Psoas muscle (tissue), 8 donors: ENCODE measurements around the gene TLN1. TPM values are rescaled to one million over a fixed set of nuclear protein-coding genes. Genes with fewer than 3 reads are reported as not detected.

Experiments used
- ATAC-seq, 4 donors: fragments of 200-7000 bp; cut with Tn5 transposase; one replicate each; pipeline ENCODE4 v1.9.1; 2020; ENCODE audit warnings: moderate library complexity in 3 of 4, mild to moderate bottlenecking in 2 of 4
- DNase-seq, 2 donors: peaks; one replicate each; pipeline ENCODE4 v3.0.0-alpha.2; 2020
- H3K27ac ChIP-seq: fragments of 200-600 bp; one replicate; pipeline ENCODE4 v1.8.0; 2022
- H3K27me3 ChIP-seq, 3 donors: fragments of 200-600 bp in 1 of 3; one replicate each; pipeline versions ENCODE4 v1.6.1 to v1.8.0; 2013 to 2022; ENCODE audit warnings: low read length in 2 of 3, mild to moderate bottlenecking in 2 of 3, moderate library complexity in 1 of 3; ENCODE audit not compliant: insufficient read depth in 3 of 3
- H3K36me3 ChIP-seq, 2 donors: fragments of 200-600 bp in 1 of 2; one replicate each; pipeline versions ENCODE4 v1.6.1 to v1.8.0; 2013 to 2022; ENCODE audit warnings: low read depth in 1 of 2, mild to moderate bottlenecking in 1 of 2, moderate library complexity in 1 of 2; ENCODE audit not compliant: insufficient read depth in 1 of 2
- H3K4me1 ChIP-seq: fragments of 200-600 bp; one replicate; pipeline ENCODE4 v1.8.0; 2022
- H3K4me3 ChIP-seq: fragments of 200-600 bp; one replicate; pipeline ENCODE4 v1.8.0; 2022; ENCODE audit warnings: mild to moderate bottlenecking
- H3K9me3 ChIP-seq: fragments of 200-600 bp; one replicate; pipeline ENCODE4 v1.8.0; 2022
- WGBS, 3 donors: extraction: QIAGEN DNeasy Blood & Tissue Kit; methylation state at CpG; one replicate each; pipeline versions ENCODE4 v1.1.6 to v1.1.7; 2013; 5-methylcytosine and 5-hydroxymethylcytosine counted together
- intact Hi-C, 2 donors: fragments of 100-400 bp; cut with DNase I; formaldehyde crosslinking; loops; one replicate each; pipeline versions ENCODE4 v1.11.0 to v1.14.2; 2022
- polyA plus RNA-seq, 3 donors: library from polyadenylated mRNA; stranded (reverse); fragments of 200-250 nt; gene quantifications; one replicate each; pipeline ENCODE4 v1.2.3, GENCODE V29; 2013
- total RNA-seq, 4 donors: library from RNA; stranded (reverse); fragmentation: NEBNext Ultra II Directional in 2 of 4; extraction: Animal tissue kit (Norgen Biotek cat#: 25700) in 2 of 4; gene quantifications; one replicate each; pipeline versions ENCODE4 v1.2.1 to v1.2.4, GENCODE V29; 2021 to 2023
- TF ChIP-seq, protein P1 (sequence below): fragments of 200-600 bp; IDR thresholded peaks from one replicate; pipeline ENCODE4 v1.8.0; 2022; ENCODE audit warnings: antibody characterized with exemption
- donor health status: healthy with polysubstance abuse.
- donor health status: DM: no; HTN: no; CAD: no; lungs with moderate emphysema.
- donor health status: Bipolar disorder and iron deficiency.
- donor health status: healthy.
- donor health status: DM: yes; HTN: yes; CAD: no.
- donor health status: DM: no; HTN: no; CAD: no.
- donor health status: DM: no; HTN: no; CAD: no.
- donor health status: DM: yes; HTN: yes; CAD: no.

TLN1 gene
- total and polyA plus RNA-seq, 7 donors = 88.2 to 320 (median 150) TPM

DNA sequence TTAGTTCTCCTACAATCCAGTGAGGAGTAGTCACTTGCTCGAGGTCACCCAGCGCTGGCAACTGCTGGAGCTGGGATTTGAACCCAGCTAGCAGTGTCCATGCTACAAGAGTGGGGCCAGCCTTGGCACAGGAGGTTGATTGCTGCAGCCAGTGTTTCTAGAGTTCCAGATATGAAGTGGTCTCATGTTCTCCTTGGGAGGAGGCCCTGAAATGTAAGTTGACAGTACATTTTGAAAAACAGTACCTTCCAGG is 73.1 kb downstream of the TLN1 start:
- Histone ChIP-seq H3K36me3 (peaks cover 0 to 18% of the 10 kb centered on the region in 2 donors), H3K9me3 (no peaks in the 10 kb centered on the region), H3K27me3 (no peaks in the 10 kb centered on the region), H3K27ac (peak overlapping the region; percentile 100), H3K4me3 (peak overlapping the region; percentile 89), H3K4me1 (peaks cover 26% of the 10 kb centered on the region)
- DNase-seq (peak; percentile 59 to 76), ATAC-seq (peak; percentile 20 to 44 (median 32))
- 0 to 5% (median 1%) methylated on average over 2 of the region's 2 CpGs for WGBS, 3 donors
- intact Hi-C loops = loop anchor here (2.0 kb wide), 1 partner anchor 72 kb away; no protein-coding TSS in a partner anchor
- TF ChIP-seq, protein P1, sequence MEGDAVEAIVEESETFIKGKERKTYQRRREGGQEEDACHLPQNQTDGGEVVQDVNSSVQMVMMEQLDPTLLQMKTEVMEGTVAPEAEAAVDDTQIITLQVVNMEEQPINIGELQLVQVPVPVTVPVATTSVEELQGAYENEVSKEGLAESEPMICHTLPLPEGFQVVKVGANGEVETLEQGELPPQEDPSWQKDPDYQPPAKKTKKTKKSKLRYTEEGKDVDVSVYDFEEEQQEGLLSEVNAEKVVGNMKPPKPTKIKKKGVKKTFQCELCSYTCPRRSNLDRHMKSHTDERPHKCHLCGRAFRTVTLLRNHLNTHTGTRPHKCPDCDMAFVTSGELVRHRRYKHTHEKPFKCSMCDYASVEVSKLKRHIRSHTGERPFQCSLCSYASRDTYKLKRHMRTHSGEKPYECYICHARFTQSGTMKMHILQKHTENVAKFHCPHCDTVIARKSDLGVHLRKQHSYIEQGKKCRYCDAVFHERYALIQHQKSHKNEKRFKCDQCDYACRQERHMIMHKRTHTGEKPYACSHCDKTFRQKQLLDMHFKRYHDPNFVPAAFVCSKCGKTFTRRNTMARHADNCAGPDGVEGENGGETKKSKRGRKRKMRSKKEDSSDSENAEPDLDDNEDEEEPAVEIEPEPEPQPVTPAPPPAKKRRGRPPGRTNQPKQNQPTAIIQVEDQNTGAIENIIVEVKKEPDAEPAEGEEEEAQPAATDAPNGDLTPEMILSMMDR = no peak

DNA sequence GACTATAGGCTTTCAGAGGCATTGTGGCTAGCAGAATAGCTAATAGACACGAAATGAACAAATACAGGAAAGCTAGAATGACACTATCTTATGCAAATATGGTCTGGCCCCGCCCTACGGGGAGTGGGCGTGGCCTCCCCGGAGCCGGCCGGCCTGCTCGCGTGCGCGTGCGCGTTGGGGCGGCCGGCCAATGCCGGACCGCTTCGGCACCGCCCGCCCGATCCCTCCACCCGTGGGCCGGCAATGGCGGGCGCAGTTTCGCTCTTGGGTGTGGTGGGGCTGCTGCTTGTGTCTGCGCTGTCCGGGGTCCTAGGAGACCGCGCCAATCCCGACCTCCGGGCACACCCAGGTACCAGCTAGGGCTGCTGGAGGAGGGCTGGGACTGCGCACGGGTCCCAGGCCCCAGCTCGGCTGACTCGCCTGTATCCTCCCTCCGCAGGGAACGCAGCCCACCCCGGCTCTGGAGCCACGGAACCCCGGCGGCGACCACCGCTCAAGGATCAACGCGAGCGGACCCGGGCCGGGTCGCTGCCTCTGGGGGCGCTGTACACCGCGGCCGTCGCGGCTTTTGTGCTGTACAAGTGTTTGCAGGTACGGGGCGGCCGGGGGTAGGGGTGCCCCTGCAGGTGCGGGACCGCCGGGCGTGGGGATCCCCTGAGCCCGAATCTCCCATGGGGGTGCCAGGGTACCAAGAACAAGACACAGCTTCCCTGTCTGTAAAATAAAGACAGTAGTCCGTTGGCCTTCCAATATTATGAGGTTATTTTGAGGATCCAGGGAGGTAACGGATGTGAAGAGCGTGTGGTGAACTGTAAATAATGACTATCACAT is 73.6 kb downstream of the TLN1 start, which contains the start of gene CCDC107:
Gene CCDC107, plus strand, starts transcription at position 156 of the 831 bp plus-strand sequence. Its CDS starts 88 bp downstream, at position 244.
- H3K4me3 ChIP-seq = peak within 1 kb of the TSS; percentile 89
- H3K36me3 ChIP-seq = peaks cover 0 to 18% of the 10 kb centered on the region in 2 donors
- TF ChIP-seq, protein P1 = peak; percentile 68
- intact Hi-C loops = loop anchor here (2.0 kb wide), 1 partner anchor 72 kb away; no protein-coding TSS in a partner anchor
- peaks cover 26% of the 10 kb centered on the region for H3K4me1 ChIP-seq
- DNase-seq = peak; percentile 87 to 93
- peak within 1 kb of the TSS; percentile 100 for H3K27ac ChIP-seq
- no peaks in the 10 kb centered on the region for H3K9me3 ChIP-seq
- ATAC-seq = peak; percentile 79 to 83 (median 81)
- WGBS, 3 donors = 0 to 1% (median 1%) methylated on average over 63 to 67 of the region's 67 CpGs
- H3K27me3 ChIP-seq = no peaks in the 10 kb centered on the region

DNA sequence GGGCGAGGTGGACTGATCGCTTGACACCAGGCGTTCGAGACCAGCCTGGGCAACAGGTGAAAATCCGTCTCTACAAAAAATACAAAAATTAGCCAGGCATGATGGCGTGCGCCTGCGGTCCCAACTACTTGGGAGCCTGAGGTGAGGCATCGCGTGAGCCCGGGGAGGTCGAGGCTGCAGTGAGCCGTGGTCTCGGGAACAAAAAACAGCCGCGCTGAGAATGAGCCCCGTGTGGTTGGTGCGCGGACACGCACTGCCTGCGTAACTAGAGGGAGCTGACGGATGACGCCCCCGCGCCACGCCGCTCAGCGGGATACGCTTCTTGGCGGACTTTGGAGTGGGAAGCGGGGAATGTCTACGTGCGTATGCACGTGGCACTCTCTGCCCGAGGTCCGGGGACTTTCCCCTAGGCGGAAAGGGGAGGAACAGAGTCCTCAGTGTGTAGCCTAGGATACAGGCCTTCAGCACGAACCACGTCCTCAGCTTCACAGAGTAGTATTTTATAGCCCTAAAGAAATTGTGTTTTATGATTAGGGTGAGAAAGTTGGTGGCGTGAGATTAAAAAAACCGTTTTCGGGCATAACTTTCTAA is 74.4 kb downstream of the TLN1 start, which contains the start of gene RMRP:
Gene RMRP, minus strand, starts transcription at position 474 of the 591 bp plus-strand sequence.
- H3K9me3 ChIP-seq = no peaks in the 10 kb centered on the region
- ATAC-seq (peak; percentile 88 to 93 (median 90)), DNase-seq (peak; percentile 98 to 99)
- H3K36me3 ChIP-seq = peaks cover 0 to 18% of the 10 kb centered on the region in 2 donors
- peaks cover 26% of the 10 kb centered on the region for H3K4me1 ChIP-seq
- H3K27me3 ChIP-seq = no peaks in the 10 kb centered on the region
- H3K4me3 ChIP-seq = peak within 1 kb of the TSS; percentile 89
- peak within 1 kb of the TSS; percentile 100 for H3K27ac ChIP-seq
- 0 to 1% (median 0%) methylated on average over 42 of the region's 42 CpGs for WGBS, 3 donors
- TF ChIP-seq, protein P1 = peak; percentile 33
- intact Hi-C loops = loop anchor here (2.0 kb wide), 2 partner anchors 49 to 73 kb away; no protein-coding TSS in a partner anchor

DNA sequence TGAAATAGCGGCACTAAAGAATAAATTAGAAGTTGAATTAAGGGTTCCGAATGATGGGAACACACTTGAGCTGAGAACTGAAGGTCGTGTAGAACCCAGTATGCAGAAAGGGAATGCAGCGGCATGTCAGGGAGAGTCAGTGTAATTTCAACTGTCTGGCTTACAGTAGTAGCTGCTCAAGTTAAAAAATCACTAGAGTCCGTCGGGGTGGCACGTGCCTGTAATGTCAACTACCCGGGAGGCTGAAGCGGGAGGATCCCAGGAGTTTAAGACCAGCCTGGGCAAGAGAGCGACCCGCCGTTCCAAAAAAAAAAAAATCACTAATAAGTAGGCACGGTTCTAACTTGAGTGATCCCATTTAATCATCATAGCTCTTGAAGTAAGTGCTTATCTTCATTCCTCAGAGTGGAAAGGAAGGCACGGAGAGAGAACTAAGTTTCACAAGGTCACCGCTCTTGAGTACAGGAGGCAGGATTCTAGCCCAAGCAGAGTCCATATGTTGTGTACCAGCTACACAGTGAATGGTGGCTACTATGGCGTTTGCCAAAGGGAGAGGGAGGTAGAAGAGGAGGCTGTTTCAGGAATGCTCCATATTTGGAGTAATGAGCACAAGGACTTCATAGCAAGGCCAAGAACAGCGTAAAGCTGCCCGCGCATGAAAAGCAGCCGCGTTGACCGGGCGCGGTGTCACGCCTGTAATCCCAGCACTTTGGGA is 75.0 kb downstream of the TLN1 start:
- TF ChIP-seq, protein P1 = no peak
- Histone ChIP-seq H3K36me3 (peaks cover 0 to 18% of the 10 kb centered on the region in 2 donors), H3K4me1 (peaks cover 26% of the 10 kb centered on the region), H3K27me3 (no peaks in the 10 kb centered on the region), H3K9me3 (no peaks in the 10 kb centered on the region), H3K27ac (peak overlapping the region; percentile 100), H3K4me3 (peak overlapping the region; percentile 89)
- intact Hi-C loops = loop anchor here in 1 of 2 donors (2.0 kb wide), 1 partner anchor 48 kb away; no protein-coding TSS in a partner anchor
- DNase-seq = no peak
- 20 to 27% (median 21%) methylated on average over 25 of the region's 25 CpGs for WGBS, 3 donors
- peak; percentile 27 to 44 (median 32) for ATAC-seq
